Upper lobe of left lung (tissue), 6 donors: ENCODE results near the gene RHBDF2. TPM values are rescaled to one million over a fixed set of nuclear protein-coding genes. Genes with fewer than 3 reads are reported as not detected.

Source experiments
- ATAC-seq, 2 donors: fragments of 200-7000 bp; cut with Tn5 transposase; one replicate each; pipeline ENCODE4 v1.9.1; 2022; ENCODE audit warnings: mild to moderate bottlenecking in 2 of 2, moderate library complexity in 2 of 2; ENCODE audit not compliant: low FRiP score in 2 of 2
- DNase-seq, 2 donors: peaks; one replicate each; pipeline ENCODE4 v3.0.0-alpha.2; 2019 to 2020
- H3K27ac ChIP-seq, 4 donors: fragments of 200-600 bp; sonication (generic); one replicate each; pipeline ENCODE4 v1.5.1; 2016 to 2019
- H3K27me3 ChIP-seq, 4 donors: fragments of 200-600 bp; sonication (generic); one replicate each; pipeline ENCODE4 v1.5.1; 2017 to 2019
- H3K36me3 ChIP-seq, 4 donors: fragments of 200-600 bp; sonication (generic); one replicate each; pipeline ENCODE4 v1.5.1; 2016 to 2019
- H3K4me1 ChIP-seq, 4 donors: fragments of 200-600 bp; sonication (generic); one replicate each; pipeline ENCODE4 v1.5.1; 2018 to 2019
- H3K4me3 ChIP-seq, 4 donors: fragments of 200-600 bp; sonication (generic); one replicate each; pipeline ENCODE4 v1.5.1; 2017 to 2019; ENCODE audit warnings: mild to moderate bottlenecking in 2 of 4, moderate library complexity in 1 of 4
- H3K9me3 ChIP-seq, 4 donors: fragments of 200-600 bp; sonication (generic); one replicate each; pipeline ENCODE4 v1.5.1; 2018 to 2019
- EP300 ChIP-seq, 4 donors: sonication (generic); formaldehyde crosslinking; IDR thresholded peaks; one replicate each; pipeline ENCODE4 v1.5.1; 2017; ENCODE audit warnings: antibody characterized with exemption in 4 of 4, control low read depth in 2 of 4
- POLR2A ChIP-seq, 4 donors: fragments of 450-650 bp; IDR thresholded peaks; one replicate each; pipeline ENCODE4 v1.5.1; 2016 to 2017; ENCODE audit warnings: antibody characterized with exemption in 4 of 4, mild to moderate bottlenecking in 2 of 4
- POLR2AphosphoS5 ChIP-seq, 2 donors: sonication (generic); formaldehyde crosslinking; IDR thresholded peaks; one replicate each; pipeline ENCODE4 v1.5.1; 2017; ENCODE audit warnings: antibody characterized with exemption in 2 of 2
- WGBS, 2 donors: methylation state at CpG; one replicate each; pipeline ENCODE4 v1.1.5; 2017 to 2018; 5-methylcytosine and 5-hydroxymethylcytosine counted together
- total RNA-seq, 6 donors: library from RNA; depleted of rRNA in 4 of 6; stranded (reverse); fragments of >200 nt in 4 of 6; gene quantifications; one replicate each; pipeline versions ENCODE4 v1.1.0 to v1.2.1, GENCODE V29; 2016 to 2021
- TF ChIP-seq, protein P1 (sequence below), 6 experiments: fragments of 450-650 bp in 4 of 6; fragments of 200-600 bp in 2 of 6; sonication (generic) in 2 of 6; IDR thresholded peaks; one replicate each; pipeline ENCODE4 v1.5.1; 2016 to 2019; ENCODE audit warnings: antibody characterized with exemption in 6 of 6
- donor health status: DM: no; HTN: no; CAD: no; lungs with moderate emphysema.
- donor health status: DM: no; HTN: yes; CAD: no; lungs with severe emphysema.

RHBDF2 gene
- total RNA-seq, 6 donors from 2014 or later: 34.3 to 137 (median 47.6) TPM

DNA sequence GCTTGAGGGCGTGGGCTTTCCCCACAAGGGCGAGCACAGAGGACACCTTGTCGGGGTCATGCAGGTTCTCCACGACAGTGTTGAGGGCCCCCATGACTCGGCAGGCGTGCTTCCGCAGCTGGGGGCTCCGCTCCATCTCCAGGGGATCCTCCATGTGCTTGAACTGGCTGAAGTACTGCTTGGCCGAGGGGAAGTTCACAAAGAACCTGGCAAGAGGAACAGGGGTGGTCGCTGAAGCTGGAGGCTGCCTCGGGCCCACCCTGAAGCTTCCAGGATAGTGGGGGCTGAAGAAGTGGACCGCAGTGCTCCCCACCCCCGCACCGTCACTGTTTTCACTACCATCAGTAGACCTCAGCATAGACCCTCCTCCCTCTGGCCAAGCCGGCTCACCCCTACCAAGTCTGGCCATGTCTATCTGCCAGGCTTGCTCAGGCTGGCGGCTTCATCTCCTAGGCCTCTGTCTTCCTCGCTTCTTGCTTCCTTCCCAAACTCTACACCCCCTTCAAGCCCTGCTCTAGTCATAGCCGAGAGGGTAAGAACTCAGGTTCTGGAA, 30.3 kb upstream of the RHBDF2 start:
- H3K36me3 ChIP-seq: no peaks in the 10 kb centered on the region
- no peak for TF ChIP-seq POLR2AphosphoS5 (IDR thresholded peaks at IDR 0.05)
- TF ChIP-seq, protein P1, sequence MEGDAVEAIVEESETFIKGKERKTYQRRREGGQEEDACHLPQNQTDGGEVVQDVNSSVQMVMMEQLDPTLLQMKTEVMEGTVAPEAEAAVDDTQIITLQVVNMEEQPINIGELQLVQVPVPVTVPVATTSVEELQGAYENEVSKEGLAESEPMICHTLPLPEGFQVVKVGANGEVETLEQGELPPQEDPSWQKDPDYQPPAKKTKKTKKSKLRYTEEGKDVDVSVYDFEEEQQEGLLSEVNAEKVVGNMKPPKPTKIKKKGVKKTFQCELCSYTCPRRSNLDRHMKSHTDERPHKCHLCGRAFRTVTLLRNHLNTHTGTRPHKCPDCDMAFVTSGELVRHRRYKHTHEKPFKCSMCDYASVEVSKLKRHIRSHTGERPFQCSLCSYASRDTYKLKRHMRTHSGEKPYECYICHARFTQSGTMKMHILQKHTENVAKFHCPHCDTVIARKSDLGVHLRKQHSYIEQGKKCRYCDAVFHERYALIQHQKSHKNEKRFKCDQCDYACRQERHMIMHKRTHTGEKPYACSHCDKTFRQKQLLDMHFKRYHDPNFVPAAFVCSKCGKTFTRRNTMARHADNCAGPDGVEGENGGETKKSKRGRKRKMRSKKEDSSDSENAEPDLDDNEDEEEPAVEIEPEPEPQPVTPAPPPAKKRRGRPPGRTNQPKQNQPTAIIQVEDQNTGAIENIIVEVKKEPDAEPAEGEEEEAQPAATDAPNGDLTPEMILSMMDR (IDR thresholded peaks at IDR 0.05): no peak
- TF ChIP-seq POLR2A (IDR thresholded peaks at IDR 0.05): no peak
- no peak for TF ChIP-seq EP300 (IDR thresholded peaks at IDR 0.05)
- DNase-seq: no peak
- 86 to 90% methylated on average over 9 to 14 of the region's 18 CpGs for WGBS, 2 donors
- H3K4me1 ChIP-seq: peaks cover 46 to 53% (median 48%) of the 10 kb centered on the region in 4 donors
- peak overlapping the region; percentile 85 to 93 (median 90) for H3K27ac ChIP-seq
- H3K4me3 ChIP-seq: no peak overlapping the region
- H3K9me3 ChIP-seq: no peaks in the 10 kb centered on the region
- ATAC-seq: no peak
- no peaks in the 10 kb centered on the region for H3K27me3 ChIP-seq

DNA sequence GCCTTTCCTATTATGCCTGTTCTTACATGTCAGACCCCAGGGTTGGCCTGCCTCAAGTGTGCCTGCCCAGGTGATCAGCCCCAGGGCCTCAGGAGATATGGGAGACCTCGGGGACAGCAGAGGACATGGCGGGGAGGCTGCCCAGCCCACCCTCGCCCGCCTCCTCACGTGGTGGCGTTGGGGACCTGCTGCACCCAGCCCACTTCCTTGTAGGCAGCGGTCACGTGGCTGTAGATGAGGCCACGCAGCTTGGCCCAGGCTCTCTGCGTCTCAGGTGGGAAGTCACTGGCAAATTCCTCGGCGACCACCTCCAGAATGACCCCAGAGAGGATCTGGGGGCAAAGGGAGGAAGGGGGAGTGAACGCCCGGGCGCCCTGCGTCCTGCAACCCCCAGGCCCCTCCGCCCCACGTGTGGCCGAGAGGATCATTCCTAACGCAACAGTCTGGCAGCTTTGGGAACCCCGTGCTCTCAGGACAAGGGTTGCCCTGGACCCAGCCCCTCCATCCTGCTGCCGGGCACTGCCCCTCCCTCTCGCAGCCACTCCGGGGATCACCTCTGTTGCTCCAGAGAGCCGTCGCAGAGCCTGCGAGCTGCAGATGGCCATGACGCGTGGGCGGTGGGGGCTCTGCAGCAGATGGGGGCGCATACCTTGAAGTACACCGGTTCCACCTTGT, 29.7 kb upstream of the RHBDF2 start:
- 80 to 81% methylated on average over 10 to 30 of the region's 32 CpGs for whole genome bisulfite sequencing, 2 donors
- Histone ChIP-seq H3K27me3 (no peaks in the 10 kb centered on the region), H3K9me3 (no peaks in the 10 kb centered on the region), H3K27ac (peak overlapping the region; percentile 85 to 93 (median 90)), H3K4me1 (peaks cover 46 to 53% (median 48%) of the 10 kb centered on the region in 4 donors), H3K36me3 (no peaks in the 10 kb centered on the region), H3K4me3 (no peak overlapping the region)
- DNase-seq (no peak), ATAC-seq (no peak)
- TF ChIP-seq POLR2AphosphoS5 (IDR thresholded peaks at IDR 0.05): no peak
- no peak for TF ChIP-seq POLR2A (IDR thresholded peaks at IDR 0.05)
- TF ChIP-seq, protein P1 (IDR thresholded peaks at IDR 0.05): no peak
- TF ChIP-seq EP300 (IDR thresholded peaks at IDR 0.05): no peak

DNA sequence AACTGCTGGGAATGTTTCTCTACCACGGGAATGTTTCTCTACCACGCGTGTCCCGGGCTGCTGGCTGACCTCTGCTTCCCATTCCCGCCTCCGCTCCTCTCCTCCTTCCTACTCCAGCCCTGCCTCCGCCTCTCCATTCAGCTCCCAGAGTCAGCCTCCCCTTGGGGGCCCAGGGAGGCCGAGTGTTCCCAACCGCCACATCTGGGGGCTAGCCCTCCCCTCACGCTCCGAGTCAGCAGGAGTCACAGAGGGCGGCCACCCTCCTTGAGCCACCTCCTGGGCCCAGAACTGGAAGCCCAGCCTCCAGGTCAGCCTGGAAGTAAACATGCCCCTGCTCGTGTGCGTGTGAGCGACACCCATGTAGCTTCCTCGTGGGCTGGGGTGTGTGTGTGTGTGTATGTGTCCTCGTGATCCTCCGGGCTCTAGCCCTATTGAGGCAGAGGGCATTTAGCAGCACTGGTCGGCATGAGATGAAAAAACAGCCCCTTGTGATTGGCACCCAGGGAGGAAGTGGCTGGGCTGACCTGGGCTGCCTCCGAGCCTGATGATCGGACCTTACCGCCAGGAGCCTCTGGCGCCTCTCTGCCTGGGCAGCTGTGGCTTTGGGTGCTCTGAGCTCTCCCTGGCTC, 29.0 kb upstream of the RHBDF2 start:
- ATAC-seq: peak; percentile 50 to 56
- DNase-seq: peak in 1 of 2 donors; percentile 62
- Histone ChIP-seq H3K9me3 (no peaks in the 10 kb centered on the region), H3K36me3 (no peaks in the 10 kb centered on the region), H3K27me3 (no peaks in the 10 kb centered on the region), H3K4me1 (peaks cover 49 to 56% (median 51%) of the 10 kb centered on the region in 4 donors), H3K4me3 (no peak overlapping the region), H3K27ac (peak overlapping the region; percentile 85 to 93 (median 90))
- TF ChIP-seq POLR2A (IDR thresholded peaks at IDR 0.05) (peak in 1 of 4 donors; percentile 42), EP300 (IDR thresholded peaks at IDR 0.05) (peak in 2 of 4 donors; percentile 44 to 87), POLR2AphosphoS5 (IDR thresholded peaks at IDR 0.05) (peak; percentile 71 to 82)
- TF ChIP-seq, protein P1 (IDR thresholded peaks at IDR 0.05): no peak
- WGBS, 2 donors: 43 to 54% methylated on average over 14 to 20 of the region's 23 CpGs

DNA sequence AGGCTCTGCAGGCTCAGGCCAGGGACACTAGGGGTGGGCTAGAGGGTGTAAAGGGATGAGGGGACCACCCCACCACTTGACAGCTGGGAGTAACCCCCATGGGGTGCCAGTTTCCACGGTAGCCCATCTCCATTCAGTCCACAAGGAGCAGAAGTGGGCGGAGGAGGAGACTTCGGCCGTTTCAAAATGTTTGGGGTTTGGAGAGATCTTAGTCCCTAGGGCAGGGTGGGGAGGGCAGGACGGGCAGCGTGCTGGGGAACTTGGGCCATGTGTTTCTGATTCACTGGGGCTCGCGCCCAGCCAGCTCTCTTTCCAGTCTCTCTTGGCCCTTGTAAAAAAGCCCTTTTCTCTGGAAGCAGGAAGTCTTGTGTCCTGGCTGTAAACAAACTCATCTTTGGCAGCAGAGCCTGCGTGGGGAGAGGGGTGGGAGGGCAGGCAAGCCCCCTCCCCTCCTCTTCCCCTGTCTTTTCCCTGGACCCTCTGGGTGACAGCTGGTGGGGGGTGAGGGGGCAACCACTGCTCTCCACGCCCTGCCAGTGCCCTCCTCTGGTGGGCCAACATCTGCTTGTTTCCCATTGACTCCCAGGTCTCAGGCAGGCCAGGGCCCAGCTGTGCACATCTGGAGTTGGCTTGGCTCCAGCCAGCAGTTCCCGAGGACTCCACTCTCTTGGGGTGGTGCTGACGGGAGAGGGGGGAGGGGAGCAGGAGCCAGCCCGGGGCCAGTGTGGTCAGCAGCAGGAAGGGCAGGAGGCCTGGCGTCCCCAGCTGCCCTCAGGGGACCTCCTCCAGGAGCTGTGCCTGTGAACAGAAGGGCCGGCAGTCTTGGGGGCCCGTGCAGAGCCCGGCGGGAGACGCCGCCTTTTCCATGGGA, 28.2 kb upstream of the RHBDF2 start:
- H3K27me3 ChIP-seq: no peaks in the 10 kb centered on the region
- no peak overlapping the region for H3K4me3 ChIP-seq
- H3K36me3 ChIP-seq: no peaks in the 10 kb centered on the region
- no peaks in the 10 kb centered on the region for H3K9me3 ChIP-seq
- ATAC-seq: peak; percentile 81 to 88
- DNase-seq: peak; percentile 75 to 89
- 35% methylated on average over 12 to 20 of the region's 20 CpGs for WGBS, 2 donors
- peaks cover 57 to 63% (median 58%) of the 10 kb centered on the region in 4 donors for H3K4me1 ChIP-seq
- peak; percentile 80 to 81 for TF ChIP-seq POLR2AphosphoS5 (IDR thresholded peaks at IDR 0.05)
- TF ChIP-seq, protein P1 (IDR thresholded peaks at IDR 0.05): peak in 1 of 6 experiments; percentile 13
- TF ChIP-seq EP300 (IDR thresholded peaks at IDR 0.05): peak in 1 of 4 donors; percentile 33
- peak in 1 of 4 donors; percentile 32 for TF ChIP-seq POLR2A (IDR thresholded peaks at IDR 0.05)
- H3K27ac ChIP-seq: peak overlapping the region; percentile 85 to 93 (median 90)
